H1 (cell line): ENCODE data around the gene THOC6. TPM values are rescaled to one million over a fixed set of nuclear protein-coding genes. Genes with fewer than 3 reads are reported as not detected.

Source experiments
- CTCF ChIA-PET: fragments of 300-600 bp; sonication (Branson Sonifier 250); formaldehyde crosslinking; loops from one replicate; lab custom pipeline; 2021; ENCODE audit not compliant: partially characterized antibody; lab: Charles Lee
- POLR2A ChIA-PET: fragments of 300-600 bp; sonication (Branson Sonifier 250); formaldehyde crosslinking; loops from one replicate; lab custom pipeline; 2021; ENCODE audit warnings: inconsistent platforms; ENCODE audit not compliant: partially characterized antibody; lab: Charles Lee
- DNase-seq, 2 experiments: peaks; one replicate each; pipeline versions ENCODE4 v3.0.0 to v3.0.0-alpha.2; 2010 to 2022; ENCODE audit warnings: low spot score in 2 of 2, low read depth in 1 of 2, mixed read lengths in 1 of 2
- FAIRE-seq: peaks from 2 replicates; lab custom pipeline; 2011; peaks lifted over from hg19 to GRCh38; lab: Jason Lieb, UNC
- H2AFZ ChIP-seq: 2 replicates; pipeline ENCODE4 v1.8.1; 2012; ENCODE audit warnings: low read length, inconsistent platforms
- H2AK5ac ChIP-seq: 2 replicates; pipeline ENCODE4 v1.6.1; 2013; ENCODE audit warnings: low read depth, low read length
- H2BK120ac ChIP-seq: replicated peaks from 2 replicates; pipeline ENCODE3; 2013; ENCODE audit warnings: low read depth, low read length, inconsistent platforms
- H2BK12ac ChIP-seq: 2 replicates; pipeline ENCODE4 v1.6.1; 2013; ENCODE audit warnings: low read depth, low read length
- H2BK15ac ChIP-seq: 2 replicates; pipeline ENCODE4 v1.6.1; 2013; ENCODE audit warnings: low read length
- H2BK20ac ChIP-seq: 2 replicates; pipeline ENCODE4 v1.6.1; 2013; ENCODE audit warnings: low read length
- H2BK5ac ChIP-seq: 2 replicates; pipeline ENCODE4 v1.6.1; 2013; ENCODE audit warnings: low read depth, low read length
- H3K14ac ChIP-seq: 2 replicates; pipeline ENCODE4 v1.6.1; 2013; ENCODE audit warnings: inconsistent platforms; ENCODE audit not compliant: insufficient read length
- H3K18ac ChIP-seq: 2 replicates; pipeline ENCODE4 v1.6.1; 2013; ENCODE audit warnings: low read length; ENCODE audit errors: extremely low read depth
- H3K23ac ChIP-seq: 2 replicates; pipeline ENCODE4 v1.6.1; 2013; ENCODE audit warnings: inconsistent platforms; ENCODE audit not compliant: insufficient read length
- H3K23me2 ChIP-seq: 2 replicates; pipeline ENCODE4 v1.6.1; 2013; ENCODE audit warnings: low read depth, low read length
- H3K27ac ChIP-seq: 2 replicates; pipeline ENCODE4 v1.6.1; 2011; ENCODE audit warnings: low read depth, low read length, inconsistent platforms
- H3K27me3 ChIP-seq, 4 experiments: replicated peaks in 1 of 4; 1 replicate in 1 of 4; 2 replicates in 3 of 4; pipeline versions ENCODE4 v1.6.1 to v1.8.1; 2011 to 2013; ENCODE audit warnings: low read length in 3 of 4, mild to moderate bottlenecking in 3 of 4, inconsistent platforms in 2 of 4, mixed read lengths in 2 of 4, moderate library complexity in 1 of 4; ENCODE audit not compliant: control insufficient read depth in 3 of 4, insufficient read depth in 3 of 4; ENCODE audit errors: extremely low read depth in 1 of 4
- H3K36me3 ChIP-seq, 4 experiments: 2 replicates each; pipeline versions ENCODE4 v1.6.1 to v1.8.1; 2011 to 2013; ENCODE audit warnings: mild to moderate bottlenecking in 4 of 4, low read length in 3 of 4, moderate library complexity in 2 of 4, control low read depth in 1 of 4, inconsistent platforms in 1 of 4; ENCODE audit not compliant: insufficient read depth in 4 of 4, control insufficient read depth in 2 of 4
- H3K4ac ChIP-seq: replicated peaks from 2 replicates; pipeline ENCODE3; 2013; ENCODE audit warnings: low read length, low read depth, mixed read lengths, inconsistent platforms; ENCODE audit not compliant: insufficient read length
- H3K4me1 ChIP-seq, 4 experiments: replicated peaks in 1 of 4; 1 replicate in 1 of 4; 2 replicates in 3 of 4; pipeline versions ENCODE4 v1.6.1 to v1.8.1; 2011 to 2013; ENCODE audit warnings: low read length in 3 of 4, inconsistent platforms in 2 of 4, mixed read lengths in 1 of 4; ENCODE audit not compliant: insufficient read depth in 4 of 4, control insufficient read depth in 3 of 4
- H3K4me2 ChIP-seq, 2 experiments: 2 replicates each; pipeline versions ENCODE4 v1.6.1 to v1.8.1; 2011 to 2013; ENCODE audit warnings: low read depth in 2 of 2, low read length in 2 of 2, control low read depth in 1 of 2, inconsistent platforms in 1 of 2, mild to moderate bottlenecking in 1 of 2; ENCODE audit not compliant: insufficient read depth in 1 of 2
- H3K4me3 ChIP-seq, 4 experiments: fragments of 200-600, 300-600 bp in 1 of 4; sonication (generic), shearing (Covaris generic), sonication (Bioruptor Twin) in 1 of 4; 2 replicates each; pipeline versions ENCODE4 v1.5.1 to v1.8.1; 2011 to 2016; ENCODE audit warnings: low read length in 4 of 4, low read depth in 3 of 4, control low read depth in 2 of 4, inconsistent platforms in 2 of 4, mild to moderate bottlenecking in 2 of 4, mixed read lengths in 1 of 4, moderate library complexity in 1 of 4; ENCODE audit not compliant: insufficient read depth in 2 of 4; ENCODE audit errors: extremely low read depth in 1 of 4
- H3K56ac ChIP-seq: replicated peaks from 2 replicates; pipeline ENCODE3; 2013; ENCODE audit warnings: low read depth, mild to moderate bottlenecking, mixed read lengths, low read length, inconsistent platforms; ENCODE audit not compliant: insufficient read length
- H3K79me1 ChIP-seq: 2 replicates; pipeline ENCODE4 v1.6.1; 2013; ENCODE audit warnings: low read depth, low read length, control low read depth
- H3K79me2 ChIP-seq, 2 experiments: 2 replicates each; pipeline versions ENCODE4 v1.6.1 to v1.8.1; 2012 to 2013; ENCODE audit warnings: low read length in 2 of 2, mild to moderate bottlenecking in 2 of 2, inconsistent platforms in 1 of 2; ENCODE audit not compliant: insufficient read depth in 2 of 2, control insufficient read depth in 1 of 2
- H3K9ac ChIP-seq, 4 experiments: replicated peaks in 1 of 4; 1 replicate in 1 of 4; 2 replicates in 3 of 4; pipeline versions ENCODE4 v1.6.1 to v1.8.1; 2011 to 2013; ENCODE audit warnings: low read depth in 3 of 4, low read length in 3 of 4, control low read depth in 2 of 4, mild to moderate bottlenecking in 2 of 4, moderate library complexity in 2 of 4, inconsistent platforms in 1 of 4; ENCODE audit errors: extremely low read depth in 1 of 4
- H3K9me3 ChIP-seq, 2 experiments: 2 replicates each; pipeline versions ENCODE4 v1.6.1 to v1.8.1; 2012 to 2013; ENCODE audit warnings: mild to moderate bottlenecking in 2 of 2, moderate library complexity in 2 of 2, control low read depth in 1 of 2, inconsistent platforms in 1 of 2, low read depth in 1 of 2, low read length in 1 of 2, mixed read lengths in 1 of 2; ENCODE audit not compliant: insufficient read depth in 2 of 2
- H4K20me1 ChIP-seq, 2 experiments: replicated peaks in 1 of 2; 2 replicates each; pipeline versions ENCODE3 to v1.8.1; 2011 to 2013; ENCODE audit warnings: inconsistent platforms in 2 of 2, low read length in 2 of 2, mild to moderate bottlenecking in 1 of 2; ENCODE audit not compliant: insufficient read depth in 2 of 2, control insufficient read depth in 1 of 2
- H4K5ac ChIP-seq: 2 replicates; pipeline ENCODE4 v1.6.1; 2013; ENCODE audit warnings: low read length, low read depth, mixed read lengths, inconsistent platforms; ENCODE audit not compliant: insufficient read length
- H4K8ac ChIP-seq: 2 replicates; pipeline ENCODE4 v1.8.0; 2013; ENCODE audit warnings: mild to moderate bottlenecking, moderate library complexity, low read length, inconsistent platforms; ENCODE audit not compliant: insufficient read depth; ENCODE audit errors: extremely low read depth
- H4K91ac ChIP-seq: replicated peaks from 2 replicates; pipeline ENCODE3; 2013; ENCODE audit warnings: low read length, mixed read lengths, inconsistent platforms; ENCODE audit not compliant: insufficient read length
- CHD1 ChIP-seq: IDR thresholded peaks from 2 replicates; pipeline ENCODE4 v1.6.1; 2012; ENCODE audit warnings: low read depth, low read length, improper control_type of control experiment
- POLR2A ChIP-seq, 2 experiments: IDR thresholded peaks; 1 replicate in 1 of 2; 2 replicates in 1 of 2; pipeline ENCODE4 v1.6.1; 2011; ENCODE audit warnings: low read depth in 2 of 2, low read length in 2 of 2, mild to moderate bottlenecking in 2 of 2; ENCODE audit errors: control extremely low read depth in 1 of 2
- RNF2 ChIP-seq: fragments of 200-900, 300-1000 bp; sonication (generic); IDR thresholded peaks from 2 replicates; pipeline ENCODE4 v1.7.1; 2016; ENCODE audit warnings: borderline replicate concordance, low read depth, mild to moderate bottlenecking, antibody characterized with exemption, low read length; ENCODE audit not compliant: poor library complexity, severe bottlenecking; ENCODE audit errors: missing control alignments
- SRF ChIP-seq: IDR thresholded peaks from 2 replicates; pipeline ENCODE4 v1.6.1; 2011; ENCODE audit warnings: mild to moderate bottlenecking, low read depth, low read length, moderate library complexity
- TBP ChIP-seq: IDR thresholded peaks from 2 replicates; pipeline ENCODE4 v1.6.1; 2011; ENCODE audit warnings: low read depth, low read length, improper control_type of control experiment
- WGBS, 2 experiments: shearing (Covaris generic) in 1 of 2; methylation state at CpG; one replicate each; pipeline versions ENCODE4 v1.1.6 to v1.1.7; 2013 to 2015; ENCODE audit warnings: low lambda C conversion rate in 2 of 2, mixed read lengths in 2 of 2, inconsistent platforms in 1 of 2, low coverage in 1 of 2, missing lambda C conversion rate in 1 of 2; ENCODE audit not compliant: insufficient replicate concordance in 2 of 2, insufficient coverage in 1 of 2, insufficient read length in 1 of 2; ENCODE audit errors: extremely low coverage in 1 of 2, missing lambda C conversion rate in 1 of 2; 5-methylcytosine and 5-hydroxymethylcytosine counted together
- polyA plus RNA-seq, 7 experiments: library from polyadenylated mRNA; depleted of rRNA in 3 of 7; stranded (reverse) in 5 of 7; unstranded in 2 of 7; fragments of >200 nt in 5 of 7; fragments of 200-250 nt in 2 of 7; gene quantifications; 1 replicate in 5 of 7; 2 replicates in 1 of 7; 4 replicates in 1 of 7; pipeline versions ENCODE4 v1.2.1 to v1.2.3, GENCODE V29; 2011 to 2013; ENCODE audit warnings: missing spikeins in 2 of 7, mixed read lengths in 2 of 7
- total RNA-seq: library from RNA; stranded (reverse); fragmentation: NEBNext Ultra II Directional; extraction: Animal tissue kit (Norgen Biotek cat#: 25700); gene quantifications from 2 replicates; pipeline ENCODE4 v1.2.1, GENCODE V29; 2021

Gene THOC6
- total and polyA plus RNA-seq, 2 of the 8 experiments (the other 6 are each of a cell fraction or from before 2014, with no cell fraction given): 78.5 to 111 TPM

- FAIRE-seq (no peak), DNase-seq (no peak)
- POLR2A ChIA-PET: interaction anchor here (0.7 to 12.7 kb wide), 12 partner anchors 12 to 434 kb away, joined by 3 to 140 read pairs (median 5); partner anchors contain the start of genes CLDN6, TNFRSF12A and ZSCAN10
- WGBS, 2 experiments: 88% methylated on average over 7 of the region's 8 CpGs; no CpG with 5 or more reads in 1 of the 2 experiments
- TF ChIP-seq RNF2: no peak
- TF ChIP-seq SRF: peak; percentile 94
- no peak for TF ChIP-seq CHD1
- TF ChIP-seq TBP: no peak
- TF ChIP-seq POLR2A (IDR thresholded peaks at IDR 0.05; ENCODE audit: control extremely low read depth in 1 of 2, low read depth in 2 of 2, low read length in 2 of 2): peak in 1 of 2 experiments; percentile 46; a peak in 1 of 3 replicates
- TF ChIP-seq, all 59 proteins: peak for 2
- H3K56ac ChIP-seq: no peak overlapping the region
- H3K14ac ChIP-seq: no peak overlapping the region
- no peak overlapping the region for H2BK12ac ChIP-seq
- no peak overlapping the region for H2AFZ ChIP-seq
- H3K4me3 ChIP-seq: no peak overlapping the region
- 0 out of 2 replicates have a peak overlapping the region, but pooled peaks have one; percentile 78 for H3K18ac ChIP-seq
- H4K91ac ChIP-seq: no peak overlapping the region
- no peak overlapping the region for H3K4me2 ChIP-seq
- H3K4ac ChIP-seq: no peak overlapping the region
- H4K5ac ChIP-seq: no peak overlapping the region
- H3K23ac ChIP-seq: no peak overlapping the region
- H4K8ac ChIP-seq: no peak overlapping the region
- no peak overlapping the region for H2AK5ac ChIP-seq
- H3K23me2 ChIP-seq: peaks cover 4% of the 10 kb centered on the region; the same call in 1 of the 2 replicates
- H3K79me2 ChIP-seq: no peaks in the 10 kb centered on the region
- H3K79me1 ChIP-seq: no peaks in the 10 kb centered on the region
- H3K27ac ChIP-seq: no peak overlapping the region
- no peaks in the 10 kb centered on the region for H3K9me3 ChIP-seq
- H2BK5ac ChIP-seq: no peak overlapping the region
- H4K20me1 ChIP-seq: no peaks in the 10 kb centered on the region
- H3K36me3 ChIP-seq: no peaks in the 10 kb centered on the region
- H3K27me3 ChIP-seq: no peaks in the 10 kb centered on the region
- no peak overlapping the region for H2BK15ac ChIP-seq
- CTCF ChIA-PET: interaction anchor here (0.6 to 8.3 kb wide), 15 partner anchors 20 to 356 kb away, joined by 3 to 76 read pairs (median 3); partner anchors contain the start of gene ZSCAN10
- H3K9ac ChIP-seq: no peak overlapping the region
- H3K4me1 ChIP-seq: peaks cover 4 to 11% (median 5%) of the 10 kb centered on the region in 4 experiments; a peak in 5 of 7 replicates
- no peak overlapping the region for H2BK120ac ChIP-seq
- peak overlapping the region; percentile 90; the same call in 1 of the 2 replicates for H2BK20ac ChIP-seq
Observed at GRCh38 chr16:3063625-3064386, 40.0 kb downstream of the THOC6 start.
